Measurements from ENCODE around the gene ME1. TPM values are rescaled to one million over a fixed set of nuclear protein-coding genes. Genes with fewer than 3 reads are reported as not detected.

ME1 gene
- total and polyA plus RNA-seq, 9 of the 15 experiments (the other 6 are each of a cell fraction or from before 2014, with no cell fraction given), result 3.2 to 10.4 (median 5.5) TPM

GRCh38 chr6:83250235-83250634, 180.6 kb downstream of the ME1 start:
- CTCF ChIA-PET (ENCODE audit: low intra/inter-chr PET ratio), result no interaction called here
- FAIRE-seq, result no peak

More at GRCh38 chr6:83250235-83250634, 180.6 kb downstream of the ME1 start:
- H2AFZ ChIP-seq (ENCODE audit: low read depth, low read length), result no peak overlapping the region
- H4K20me1 ChIP-seq (replicated peaks; ENCODE audit: control insufficient read depth, insufficient read depth, low read length), result no peaks in the 10 kb centered on the region
- no peak overlapping the region for H3K4me2 ChIP-seq (ENCODE audit: insufficient read depth, low read length)
- intact Hi-C loops (cut with micrococcal nuclease) (no loop called here), in situ Hi-C loops (cut with MboI) (no loop called here)
- ATAC-seq, result no peak
- H3K36me3 ChIP-seq (ENCODE audit: control insufficient read depth, insufficient read depth, low read length), result no peaks in the 10 kb centered on the region
- no peaks in the 10 kb centered on the region for H3K9me1 ChIP-seq (ENCODE audit: control insufficient read depth, insufficient read depth, low read length)
- no peak overlapping the region for H3K4me3 ChIP-seq
- DNase-seq (ENCODE audit: extremely low read depth in 1 of 4, low spot score in 3 of 4), result no peak
- no peaks in the 10 kb centered on the region for H3K27me3 ChIP-seq (ENCODE audit: control insufficient read depth in 2 of 2, insufficient read depth in 2 of 2, low read length in 2 of 2)
- POLR2A ChIA-PET, result interaction anchor here (0.6 kb wide), 1 partner anchor 716 kb away, joined by 3 read pairs; no protein-coding TSS in a partner anchor
- H3K27ac ChIP-seq (ENCODE audit: extremely low read depth, low read depth, low read length), result no peak overlapping the region
- no peaks in the 10 kb centered on the region for H3K79me2 ChIP-seq (ENCODE audit: control insufficient read depth, insufficient read depth, low read length)
- TF ChIP-seq, protein P1, sequence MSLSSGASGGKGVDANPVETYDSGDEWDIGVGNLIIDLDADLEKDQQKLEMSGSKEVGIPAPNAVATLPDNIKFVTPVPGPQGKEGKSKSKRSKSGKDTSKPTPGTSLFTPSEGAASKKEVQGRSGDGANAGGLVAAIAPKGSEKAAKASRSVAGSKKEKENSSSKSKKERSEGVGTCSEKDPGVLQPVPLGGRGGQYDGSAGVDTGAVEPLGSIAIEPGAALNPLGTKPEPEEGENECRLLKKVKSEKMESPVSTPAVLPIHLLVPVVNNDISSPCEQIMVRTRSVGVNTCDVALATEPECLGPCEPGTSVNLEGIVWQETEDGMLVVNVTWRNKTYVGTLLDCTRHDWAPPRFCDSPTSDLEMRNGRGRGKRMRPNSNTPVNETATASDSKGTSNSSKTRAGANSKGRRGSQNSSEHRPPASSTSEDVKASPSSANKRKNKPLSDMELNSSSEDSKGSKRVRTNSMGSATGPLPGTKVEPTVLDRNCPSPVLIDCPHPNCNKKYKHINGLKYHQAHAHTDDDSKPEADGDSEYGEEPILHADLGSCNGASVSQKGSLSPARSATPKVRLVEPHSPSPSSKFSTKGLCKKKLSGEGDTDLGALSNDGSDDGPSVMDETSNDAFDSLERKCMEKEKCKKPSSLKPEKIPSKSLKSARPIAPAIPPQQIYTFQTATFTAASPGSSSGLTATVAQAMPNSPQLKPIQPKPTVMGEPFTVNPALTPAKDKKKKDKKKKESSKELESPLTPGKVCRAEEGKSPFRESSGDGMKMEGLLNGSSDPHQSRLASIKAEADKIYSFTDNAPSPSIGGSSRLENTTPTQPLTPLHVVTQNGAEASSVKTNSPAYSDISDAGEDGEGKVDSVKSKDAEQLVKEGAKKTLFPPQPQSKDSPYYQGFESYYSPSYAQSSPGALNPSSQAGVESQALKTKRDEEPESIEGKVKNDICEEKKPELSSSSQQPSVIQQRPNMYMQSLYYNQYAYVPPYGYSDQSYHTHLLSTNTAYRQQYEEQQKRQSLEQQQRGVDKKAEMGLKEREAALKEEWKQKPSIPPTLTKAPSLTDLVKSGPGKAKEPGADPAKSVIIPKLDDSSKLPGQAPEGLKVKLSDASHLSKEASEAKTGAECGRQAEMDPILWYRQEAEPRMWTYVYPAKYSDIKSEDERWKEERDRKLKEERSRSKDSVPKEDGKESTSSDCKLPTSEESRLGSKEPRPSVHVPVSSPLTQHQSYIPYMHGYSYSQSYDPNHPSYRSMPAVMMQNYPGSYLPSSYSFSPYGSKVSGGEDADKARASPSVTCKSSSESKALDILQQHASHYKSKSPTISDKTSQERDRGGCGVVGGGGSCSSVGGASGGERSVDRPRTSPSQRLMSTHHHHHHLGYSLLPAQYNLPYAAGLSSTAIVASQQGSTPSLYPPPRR (CRISPR knock-in tag; IDR thresholded peaks at IDR 0.05; ENCODE audit: borderline replicate concordance), result no peak
- TF ChIP-seq CBFA2T3 (IDR thresholded peaks at IDR 0.05) (no peak), GATAD2B (IDR thresholded peaks at IDR 0.05; ENCODE audit: borderline replicate concordance) (no peak), FOXA1 (IDR thresholded peaks at IDR 0.05; ENCODE audit: borderline replicate concordance) (no peak), BCLAF1 (IDR thresholded peaks at IDR 0.05; ENCODE audit: borderline replicate concordance in 1 of 2, control insufficient read depth in 1 of 2, low read depth in 2 of 2, low read length in 1 of 2) (no peak), MAFK (IDR thresholded peaks at IDR 0.05; ENCODE audit: low read length) (no peak), NR1H2 (CRISPR knock-in tag; IDR thresholded peaks at IDR 0.05) (no peak)
- H3K9ac ChIP-seq (ENCODE audit: insufficient read depth in 1 of 2, low read depth in 2 of 2, low read length in 2 of 2), result no peak overlapping the region
- BruUV-seq (replicated peaks), result no TSS peak
- no peaks in the 10 kb centered on the region for H3K4me1 ChIP-seq (replicated peaks in 1 of 2; ENCODE audit: control insufficient read depth in 2 of 2, insufficient read depth in 2 of 2, low read length in 2 of 2)
- no peaks in the 10 kb centered on the region for H3K9me3 ChIP-seq (replicated peaks; ENCODE audit: control insufficient read depth, insufficient read depth, low read depth, low read length)

Measured in K562 (cell line).